SK-N-MC (cell line): ENCODE measurements around the gene MUL1.

Experiments
- EZH2 ChIP-seq: fragments of 200-600 bp; sonication (generic); IDR thresholded peaks from one replicate; pipeline ENCODE4 v1.6.1; 2017; ENCODE audit warnings: antibody characterized with exemption
- POLR2AphosphoS5 ChIP-seq: IDR thresholded peaks from 2 replicates; pipeline ENCODE4 v1.6.1; 2012; ENCODE audit warnings: mild to moderate bottlenecking, low read depth, low read length, borderline replicate concordance

DNA sequence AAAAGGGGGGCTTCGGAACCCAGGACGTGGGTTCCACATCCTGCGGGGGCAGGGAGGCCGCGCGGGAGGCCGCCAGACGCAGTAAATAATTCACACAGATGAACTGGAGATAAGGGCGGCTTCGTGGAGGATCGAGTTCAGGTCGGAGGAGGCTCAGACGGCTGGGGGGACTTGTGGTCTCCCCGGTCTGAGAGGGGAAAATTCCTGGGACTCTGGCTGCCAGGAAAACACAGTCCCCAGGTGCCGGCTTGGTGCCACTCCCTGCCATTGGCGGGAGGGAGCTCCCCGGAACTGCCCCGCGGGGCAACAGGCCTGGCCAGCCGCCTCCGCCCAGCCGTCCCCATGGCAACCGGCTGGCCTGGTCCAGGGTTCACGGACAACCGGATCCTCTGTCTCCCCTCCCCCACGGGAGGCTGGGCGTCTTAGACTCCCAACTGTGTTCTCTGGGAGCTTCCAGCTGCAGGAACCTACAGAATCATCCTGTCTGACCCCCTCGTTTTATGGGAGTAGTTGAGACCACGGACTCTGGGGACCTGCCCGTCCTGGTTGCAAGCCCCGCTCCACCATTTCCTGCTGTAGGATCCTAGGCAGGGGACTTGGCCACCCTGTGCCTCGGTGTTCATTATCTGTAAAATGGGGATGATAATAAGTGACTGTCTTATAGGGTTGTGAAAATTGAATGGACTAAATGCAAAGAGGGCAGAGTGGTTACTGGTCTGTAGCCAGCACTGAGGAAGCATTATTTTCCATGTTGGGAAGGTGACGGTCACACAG, 31.5 kb downstream of the MUL1 start:
- no peak for TF ChIP-seq EZH2
- TF ChIP-seq POLR2AphosphoS5 = no peak
